GM18505 (cell line): ENCODE measurements around the gene TUBB3.
"Not testable (repeated sequence)": the region's sequence is repeated elsewhere in the genome, so short reads cannot be mapped to it uniquely, and the experiment has no call there.

Experiments
- ATAC-seq: cut with Tn5 transposase; IDR thresholded peaks from one replicate; pipeline ENCODE4 v1.9.1; 2021; ENCODE audit not compliant: unreplicated experiment
- POLR2A ChIP-seq: IDR thresholded peaks from 4 replicates; pipeline ENCODE4 v1.6.1; 2011; ENCODE audit warnings: borderline replicate concordance; ENCODE audit not compliant: insufficient read depth, insufficient read length; ENCODE audit errors: extremely low read depth

The TUBB3 gene

DNA sequence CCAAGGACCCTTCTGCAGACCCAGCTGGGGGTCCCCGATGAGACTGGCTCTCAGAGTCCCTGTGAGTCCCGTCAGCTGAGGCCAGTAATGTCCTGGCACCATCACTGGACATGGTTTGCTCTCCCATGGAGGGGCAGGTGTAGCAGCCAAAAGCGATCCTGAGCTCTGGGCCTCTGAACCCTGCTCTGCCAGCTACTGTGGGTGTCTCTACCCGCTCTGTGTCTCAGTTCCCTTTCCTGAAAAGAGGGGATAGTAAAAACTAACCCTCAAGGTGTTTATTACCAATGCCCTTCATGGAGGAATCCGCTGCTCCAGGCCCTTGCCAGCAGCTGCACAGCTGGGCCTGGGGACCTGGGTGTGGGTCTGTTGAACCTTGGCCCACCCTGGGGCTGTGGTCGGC is 8.8 kb downstream of the TUBB3 start:
- no peak for ATAC-seq
- no peak for TF ChIP-seq POLR2A

DNA sequence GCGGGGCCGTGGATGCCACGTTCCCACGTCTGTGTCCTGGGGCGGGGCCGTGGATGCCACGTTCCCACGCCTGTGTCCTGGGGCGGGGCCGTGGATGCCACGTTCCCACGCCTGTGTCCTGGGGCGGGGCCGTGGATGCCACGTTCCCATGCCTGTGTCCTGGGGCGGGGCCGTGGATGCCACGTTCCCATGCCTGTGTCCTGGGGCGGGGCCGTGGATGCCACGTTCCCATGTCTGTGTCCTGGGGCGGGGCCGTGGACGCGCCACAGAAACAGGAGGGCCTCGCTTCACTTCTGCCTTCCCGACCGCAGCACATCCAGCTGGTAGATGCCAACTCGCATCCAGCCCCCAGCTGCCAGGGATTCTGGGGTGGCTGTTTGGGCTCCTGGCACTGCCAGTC is 10.9 kb downstream of the TUBB3 start:
- ATAC-seq = not testable (repeated sequence)

DNA sequence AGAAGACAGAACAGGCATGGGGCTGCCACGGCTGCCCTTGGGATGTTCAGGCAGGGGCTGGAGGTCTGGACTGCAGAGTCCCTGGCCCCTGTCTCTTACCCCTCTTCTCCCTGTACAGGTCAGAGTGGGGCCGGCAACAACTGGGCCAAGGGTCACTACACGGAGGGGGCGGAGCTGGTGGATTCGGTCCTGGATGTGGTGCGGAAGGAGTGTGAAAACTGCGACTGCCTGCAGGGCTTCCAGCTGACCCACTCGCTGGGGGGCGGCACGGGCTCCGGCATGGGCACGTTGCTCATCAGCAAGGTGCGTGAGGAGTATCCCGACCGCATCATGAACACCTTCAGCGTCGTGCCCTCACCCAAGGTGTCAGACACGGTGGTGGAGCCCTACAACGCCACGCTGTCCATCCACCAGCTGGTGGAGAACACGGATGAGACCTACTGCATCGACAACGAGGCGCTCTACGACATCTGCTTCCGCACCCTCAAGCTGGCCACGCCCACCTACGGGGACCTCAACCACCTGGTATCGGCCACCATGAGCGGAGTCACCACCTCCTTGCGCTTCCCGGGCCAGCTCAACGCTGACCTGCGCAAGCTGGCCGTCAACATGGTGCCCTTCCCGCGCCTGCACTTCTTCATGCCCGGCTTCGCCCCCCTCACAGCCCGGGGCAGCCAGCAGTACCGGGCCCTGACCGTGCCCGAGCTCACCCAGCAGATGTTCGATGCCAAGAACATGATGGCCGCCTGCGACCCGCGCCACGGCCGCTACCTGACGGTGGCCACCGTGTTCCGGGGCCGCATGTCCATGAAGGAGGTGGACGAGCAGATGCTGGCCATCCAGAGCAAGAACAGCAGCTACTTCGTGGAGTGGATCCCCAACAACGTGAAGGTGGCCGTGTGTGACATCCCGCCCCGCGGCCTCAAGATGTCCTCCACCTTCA is 11.7 kb downstream of the TUBB3 start:
- no peak for TF ChIP-seq POLR2A
- no peak for ATAC-seq

DNA sequence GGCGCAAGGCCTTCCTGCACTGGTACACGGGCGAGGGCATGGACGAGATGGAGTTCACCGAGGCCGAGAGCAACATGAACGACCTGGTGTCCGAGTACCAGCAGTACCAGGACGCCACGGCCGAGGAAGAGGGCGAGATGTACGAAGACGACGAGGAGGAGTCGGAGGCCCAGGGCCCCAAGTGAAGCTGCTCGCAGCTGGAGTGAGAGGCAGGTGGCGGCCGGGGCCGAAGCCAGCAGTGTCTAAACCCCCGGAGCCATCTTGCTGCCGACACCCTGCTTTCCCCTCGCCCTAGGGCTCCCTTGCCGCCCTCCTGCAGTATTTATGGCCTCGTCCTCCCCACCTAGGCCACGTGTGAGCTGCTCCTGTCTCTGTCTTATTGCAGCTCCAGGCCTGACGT is 12.5 kb downstream of the TUBB3 start:
- not testable (repeated sequence) for ATAC-seq

DNA sequence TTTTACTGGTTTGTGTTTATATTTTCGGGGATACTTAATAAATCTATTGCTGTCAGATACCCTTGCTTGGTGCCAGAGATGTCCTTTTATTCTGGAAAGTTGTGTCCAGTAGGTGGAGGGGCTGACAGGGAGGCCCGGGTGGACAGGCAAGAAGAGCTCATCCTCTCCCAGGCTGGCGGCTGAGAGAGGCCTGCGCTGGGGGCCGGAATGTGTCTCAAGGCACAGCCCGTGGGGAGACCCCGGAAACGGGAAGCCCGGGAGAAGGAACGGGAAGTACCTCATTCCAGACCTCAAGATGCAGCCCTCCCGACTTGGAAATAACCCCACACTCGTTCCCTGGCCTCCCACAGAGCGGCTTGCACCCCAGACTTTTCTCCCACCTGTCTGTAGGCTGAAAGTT is 12.9 kb downstream of the TUBB3 start:
- ATAC-seq = no peak
- no peak for TF ChIP-seq POLR2A

DNA sequence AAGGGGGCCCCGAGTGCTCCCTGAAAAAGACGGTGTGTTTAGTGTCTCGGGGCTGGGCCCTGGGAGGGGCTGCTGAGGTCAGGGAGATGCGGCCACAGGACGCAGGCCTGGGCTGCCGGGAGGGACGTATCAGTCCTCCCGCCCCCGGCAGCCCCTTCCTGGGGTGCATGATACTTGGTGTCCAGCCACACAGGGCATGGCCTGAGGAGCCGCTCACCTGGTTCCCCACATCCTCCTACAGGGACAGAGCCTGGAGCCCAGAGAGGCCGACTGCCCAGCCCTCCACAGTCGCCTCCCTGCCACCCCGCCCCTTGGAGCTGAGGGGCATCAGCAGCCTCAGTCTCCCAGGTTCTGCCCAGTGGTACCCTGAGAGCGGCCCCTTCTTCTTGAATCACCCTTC is 13.4 kb downstream of the TUBB3 start:
- no peak for TF ChIP-seq POLR2A
- ATAC-seq = no peak

DNA sequence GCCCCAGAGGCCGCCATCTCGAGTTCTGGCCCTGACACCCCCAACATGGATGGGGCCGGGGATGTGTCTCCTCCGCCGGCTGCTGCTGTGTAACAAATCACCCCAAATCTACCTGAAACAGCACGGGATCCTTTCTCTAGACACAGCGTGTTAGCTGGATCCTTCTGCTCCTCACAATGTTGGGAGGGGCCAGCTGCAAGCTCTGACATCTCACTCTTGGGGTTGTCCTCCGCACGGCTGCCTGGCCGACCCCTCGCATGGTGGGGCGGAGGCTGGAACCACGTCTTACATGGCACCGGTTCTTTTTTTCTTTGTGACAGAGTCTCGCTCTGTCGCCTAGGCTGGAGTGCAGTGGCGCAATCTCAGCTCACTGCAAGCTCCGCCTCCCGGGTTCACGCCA is 13.8 kb downstream of the TUBB3 start:
- no peak for ATAC-seq
- no peak for TF ChIP-seq POLR2A

DNA sequence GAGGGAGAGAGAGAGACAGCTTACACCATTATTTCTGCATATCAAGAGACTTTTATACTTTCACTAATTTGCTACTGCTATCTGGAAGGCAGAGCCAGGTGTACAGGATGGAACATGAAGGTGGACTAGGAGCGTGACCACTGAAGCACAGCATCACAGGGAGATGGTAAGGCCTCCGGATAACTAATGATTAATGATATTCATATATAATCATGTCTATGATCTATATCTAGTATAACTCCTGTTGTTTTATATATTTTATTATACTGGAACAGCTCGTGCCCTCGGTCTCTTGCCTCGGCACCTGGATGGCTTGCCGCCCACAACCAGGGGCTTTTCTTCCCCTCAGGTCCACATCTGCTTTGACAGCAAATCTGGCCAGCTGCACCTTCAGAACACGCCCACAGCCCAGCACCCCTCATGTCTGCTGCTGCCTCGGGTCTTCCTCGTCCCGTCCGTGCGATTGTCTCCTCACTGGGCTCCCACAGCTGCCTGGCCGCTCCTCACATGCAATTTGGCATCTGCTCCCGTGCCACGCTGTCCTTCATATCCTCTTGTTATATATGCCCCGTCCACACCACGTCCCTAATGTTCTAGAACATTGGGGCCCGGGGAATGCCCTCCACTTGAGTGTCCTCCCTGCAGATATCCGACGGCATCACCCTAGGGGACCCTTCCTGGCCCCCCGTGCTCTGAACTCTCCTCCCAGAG is 15.2 kb downstream of the TUBB3 start:
- TF ChIP-seq POLR2A = no peak
- ATAC-seq = no peak

DNA sequence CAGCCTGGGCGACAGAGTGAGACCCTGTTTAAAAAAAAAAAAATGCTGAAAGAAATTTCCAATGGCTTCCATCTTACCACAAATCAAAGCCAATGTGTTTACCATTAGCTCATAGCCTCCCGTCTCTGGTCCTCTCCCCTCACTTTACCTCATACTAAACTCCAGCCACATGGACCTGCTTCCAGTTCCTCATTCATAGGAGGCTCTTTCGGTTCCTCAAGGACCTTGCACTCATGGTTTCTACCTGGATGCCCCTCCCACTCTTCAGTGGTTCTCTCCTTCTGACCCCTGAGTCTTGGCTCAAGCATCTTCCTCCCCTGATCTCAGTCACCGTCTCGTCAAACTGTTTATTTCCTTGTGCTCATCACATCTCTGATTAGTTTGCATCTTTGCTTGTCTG is 21.6 kb downstream of the TUBB3 start:
- no peak for ATAC-seq
- no peak for TF ChIP-seq POLR2A

DNA sequence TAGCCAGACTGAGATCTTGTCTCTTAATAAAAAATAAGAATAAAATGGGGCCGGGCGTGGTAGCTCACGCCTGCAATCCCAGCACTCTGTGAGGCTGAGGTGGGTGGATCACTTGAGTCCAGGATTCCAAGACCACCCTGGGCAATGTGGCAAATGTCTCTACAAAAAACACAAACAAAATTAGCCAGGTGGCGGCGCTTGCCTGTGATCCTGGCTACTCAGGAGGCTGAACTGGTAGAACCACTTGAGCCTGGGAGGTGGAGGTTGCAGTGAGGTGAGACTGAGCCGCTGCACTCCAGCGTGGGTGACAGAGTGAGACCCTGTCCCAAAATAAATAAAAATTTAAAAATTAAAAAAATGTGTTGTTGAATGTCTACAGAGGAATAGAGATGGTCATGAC is 22.5 kb downstream of the TUBB3 start:
- ATAC-seq = no peak

DNA sequence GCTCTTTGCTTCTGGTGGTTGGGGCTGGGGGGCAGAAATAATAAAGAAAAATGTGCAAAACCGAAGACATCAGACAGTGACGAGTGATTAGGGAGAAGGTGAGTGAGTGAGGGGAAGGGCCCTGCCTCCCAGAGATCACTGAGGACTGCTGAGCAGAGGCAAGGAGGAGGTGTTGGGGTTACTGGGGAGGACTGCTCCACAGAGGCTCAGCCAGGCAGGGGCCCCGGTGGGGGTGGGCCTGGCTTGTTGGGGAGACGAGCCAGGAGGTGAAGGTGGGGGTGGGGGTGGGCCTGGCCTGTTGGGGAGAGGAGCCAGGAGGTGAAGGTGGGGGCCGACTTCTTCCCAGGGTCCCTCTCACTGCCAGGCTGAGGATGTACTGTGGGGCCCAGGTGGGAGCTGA is 23.4 kb downstream of the TUBB3 start:
- ATAC-seq = no peak
- TF ChIP-seq POLR2A = no peak

More for the DNA sequence above, 22.5 kb downstream of the TUBB3 start:
- TF ChIP-seq POLR2A = no peak

DNA sequence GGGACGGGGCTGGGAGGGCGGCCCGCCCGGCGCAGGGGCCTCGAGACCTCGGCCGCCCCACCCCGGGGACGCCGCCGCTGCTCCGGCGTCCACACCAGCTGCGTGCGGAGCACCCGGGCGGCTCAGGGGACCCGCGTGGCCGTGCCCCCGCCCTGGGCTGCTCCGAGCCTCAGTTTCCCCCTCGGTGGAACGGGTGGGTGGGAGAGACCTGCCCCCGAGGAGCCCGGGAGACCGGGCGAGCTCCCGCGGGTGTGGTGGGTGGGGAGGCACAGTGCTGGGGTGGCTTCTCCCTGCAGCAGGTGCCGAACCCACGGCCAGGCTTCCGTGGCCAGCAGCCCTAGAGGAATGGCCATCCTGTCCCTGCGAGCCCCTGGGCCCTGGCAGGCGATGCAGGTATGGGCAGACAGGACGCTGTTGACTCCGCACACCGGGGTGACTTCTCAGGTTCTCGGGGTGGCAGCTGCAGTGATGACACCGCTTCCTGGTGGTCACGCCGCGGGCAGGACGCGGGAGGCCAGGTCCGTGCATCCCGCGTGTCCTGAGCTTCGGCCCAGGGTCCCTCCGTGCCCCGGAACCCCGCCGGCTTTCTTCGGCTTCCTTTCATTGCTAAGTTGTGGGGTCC is 26.1 kb downstream of the TUBB3 start:
- ATAC-seq = no peak
- no peak for TF ChIP-seq POLR2A

DNA sequence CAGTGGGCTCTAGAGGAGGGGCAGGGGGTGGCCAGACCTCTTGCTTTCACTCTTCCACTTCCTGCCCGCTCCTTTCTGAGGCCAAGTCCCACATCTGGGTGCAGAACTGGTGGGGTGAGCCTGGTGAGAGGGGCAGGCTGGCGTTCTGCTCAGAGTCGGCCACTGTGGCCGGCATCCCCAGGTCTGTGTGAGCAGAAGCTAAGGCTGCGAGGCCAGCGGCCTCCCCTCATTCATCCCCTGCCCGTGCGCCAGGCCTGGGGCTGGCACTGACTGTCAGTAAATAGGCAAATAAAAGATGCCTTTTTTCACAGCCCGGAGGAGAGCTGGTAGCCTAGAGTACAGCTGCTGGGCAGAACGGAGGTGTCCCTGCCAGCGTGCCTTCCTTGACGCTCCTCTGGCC is 26.6 kb downstream of the TUBB3 start:
- no peak for ATAC-seq
- TF ChIP-seq POLR2A = no peak

DNA sequence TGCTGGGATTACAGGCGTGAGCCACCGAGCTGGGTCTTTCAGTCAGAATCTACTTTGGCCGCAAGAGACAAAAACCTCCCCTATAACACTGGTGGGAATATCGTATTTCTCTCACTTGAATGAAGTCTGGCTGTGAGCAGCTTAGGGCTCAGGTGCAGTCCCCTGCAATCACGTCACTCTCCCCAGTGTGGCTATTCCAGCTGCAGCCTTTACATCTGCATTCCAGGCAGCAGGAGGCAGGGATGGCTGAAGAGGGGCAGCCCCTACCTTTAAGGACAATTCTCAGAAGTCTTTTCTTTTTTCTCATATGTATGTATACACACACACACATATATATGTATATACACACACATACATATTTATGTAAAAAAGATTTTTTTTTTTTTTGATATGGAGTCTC is 28.4 kb downstream of the TUBB3 start:
- no peak for TF ChIP-seq POLR2A
- ATAC-seq = no peak

DNA sequence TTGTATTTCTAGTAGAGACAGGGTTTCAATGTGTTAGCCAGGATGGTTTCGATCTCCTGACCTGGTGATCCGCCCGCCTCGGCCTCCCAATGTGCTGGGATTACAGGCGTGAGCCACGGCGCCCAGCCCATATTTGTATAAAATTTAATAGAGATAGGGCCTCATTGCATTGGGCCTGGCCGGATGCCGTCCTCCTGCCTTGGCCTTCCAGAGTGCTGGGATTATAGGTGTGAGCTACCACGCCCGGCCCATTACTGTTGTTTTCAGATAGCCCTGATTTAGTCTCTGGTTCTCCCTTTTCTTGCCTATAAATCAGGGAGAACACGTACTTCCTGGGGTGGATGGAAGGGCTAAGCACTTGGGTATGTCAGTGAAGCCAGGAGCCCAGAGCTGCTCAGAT is 28.9 kb downstream of the TUBB3 start:
- no peak for TF ChIP-seq POLR2A
- no peak for ATAC-seq

DNA sequence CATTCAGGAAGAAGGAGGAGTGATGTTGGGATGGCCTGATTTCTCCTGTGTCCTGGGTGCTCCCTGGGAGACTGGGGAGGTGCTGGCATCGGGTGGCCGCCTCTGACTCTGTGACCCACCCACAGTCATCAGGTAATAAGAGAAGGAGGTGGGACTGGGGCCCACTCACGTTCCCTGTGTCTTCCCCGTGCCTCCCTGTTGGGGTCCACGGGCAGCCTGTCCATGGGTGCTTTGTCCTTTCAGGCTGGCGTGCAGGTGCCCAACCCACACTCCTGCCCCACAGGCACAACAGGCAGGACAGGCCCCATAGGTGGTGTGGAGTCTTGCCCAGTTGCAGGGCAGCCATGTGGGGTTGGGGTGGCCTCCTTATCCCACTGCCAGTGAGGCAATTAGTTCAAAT is 29.4 kb downstream of the TUBB3 start:
- TF ChIP-seq POLR2A = no peak
- ATAC-seq = no peak
